Panc1 (cell line): ENCODE data around the gene PARP12.

ENCODE experiments used
- POLR2AphosphoS5 ChIP-seq: IDR thresholded peaks from 2 replicates; pipeline ENCODE4 v1.6.1; 2012; ENCODE audit warnings: mild to moderate bottlenecking, low read depth, low read length, moderate library complexity
- SIN3A ChIP-seq: IDR thresholded peaks from 2 replicates; pipeline ENCODE4 v1.6.1; 2012; ENCODE audit warnings: low read depth, mild to moderate bottlenecking, low read length, moderate library complexity, borderline replicate concordance; ENCODE audit not compliant: insufficient read depth
- TF ChIP-seq, protein P1 (sequence below): fragments of 450-650 bp; IDR thresholded peaks from 2 replicates; pipeline ENCODE4 v1.5.1; 2017; ENCODE audit warnings: mild to moderate bottlenecking
- TF ChIP-seq, protein P2 (sequence below), 2 experiments: IDR thresholded peaks; 2 replicates each; pipeline ENCODE4 v1.6.1; 2011 to 2012; ENCODE audit warnings: low read depth in 2 of 2, control low read depth in 1 of 2, low read length in 1 of 2, mild to moderate bottlenecking in 1 of 2, moderate library complexity in 1 of 2; ENCODE audit not compliant: insufficient read depth in 1 of 2

DNA sequence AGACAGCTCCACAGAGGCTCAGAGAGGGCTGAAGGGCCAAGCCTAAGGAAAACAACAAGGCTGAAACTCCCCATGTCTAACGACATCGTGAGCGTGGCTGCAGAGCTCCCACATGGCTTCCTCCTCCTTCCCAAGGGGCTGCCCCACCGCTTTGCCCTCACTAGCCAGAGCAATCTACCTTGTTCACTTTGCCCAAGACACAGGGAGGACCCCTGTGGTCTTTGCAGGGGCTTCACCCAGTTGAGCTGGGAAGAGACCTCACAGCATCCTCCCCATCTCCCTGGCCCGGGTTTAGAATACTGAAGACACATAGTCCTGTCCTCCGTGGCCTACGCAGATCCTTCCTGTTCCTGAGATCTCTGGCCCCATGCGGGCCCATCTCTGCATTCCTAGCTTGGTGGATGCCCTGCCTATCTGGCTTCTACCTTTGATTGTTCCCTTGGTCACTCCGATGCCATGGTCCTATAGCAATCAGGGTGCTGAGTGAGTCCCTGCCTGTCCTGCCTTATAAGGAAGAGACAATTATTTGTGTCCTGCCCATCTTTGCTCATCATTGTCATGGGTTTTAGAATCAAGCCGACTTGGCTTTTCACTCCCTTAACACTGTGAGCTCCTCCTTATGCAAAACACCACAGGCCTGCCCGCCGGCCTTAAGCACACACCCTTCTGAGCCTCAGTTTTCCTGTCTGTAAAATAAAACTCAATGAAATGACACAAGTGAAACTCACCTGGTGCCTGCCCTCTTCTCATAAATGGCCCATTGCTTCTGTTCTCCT, 73.2 kb downstream of the PARP12 start:
- TF ChIP-seq POLR2AphosphoS5 (no peak), SIN3A (no peak)
- TF ChIP-seq, protein P1, sequence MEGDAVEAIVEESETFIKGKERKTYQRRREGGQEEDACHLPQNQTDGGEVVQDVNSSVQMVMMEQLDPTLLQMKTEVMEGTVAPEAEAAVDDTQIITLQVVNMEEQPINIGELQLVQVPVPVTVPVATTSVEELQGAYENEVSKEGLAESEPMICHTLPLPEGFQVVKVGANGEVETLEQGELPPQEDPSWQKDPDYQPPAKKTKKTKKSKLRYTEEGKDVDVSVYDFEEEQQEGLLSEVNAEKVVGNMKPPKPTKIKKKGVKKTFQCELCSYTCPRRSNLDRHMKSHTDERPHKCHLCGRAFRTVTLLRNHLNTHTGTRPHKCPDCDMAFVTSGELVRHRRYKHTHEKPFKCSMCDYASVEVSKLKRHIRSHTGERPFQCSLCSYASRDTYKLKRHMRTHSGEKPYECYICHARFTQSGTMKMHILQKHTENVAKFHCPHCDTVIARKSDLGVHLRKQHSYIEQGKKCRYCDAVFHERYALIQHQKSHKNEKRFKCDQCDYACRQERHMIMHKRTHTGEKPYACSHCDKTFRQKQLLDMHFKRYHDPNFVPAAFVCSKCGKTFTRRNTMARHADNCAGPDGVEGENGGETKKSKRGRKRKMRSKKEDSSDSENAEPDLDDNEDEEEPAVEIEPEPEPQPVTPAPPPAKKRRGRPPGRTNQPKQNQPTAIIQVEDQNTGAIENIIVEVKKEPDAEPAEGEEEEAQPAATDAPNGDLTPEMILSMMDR: no peak
- TF ChIP-seq, protein P2, sequence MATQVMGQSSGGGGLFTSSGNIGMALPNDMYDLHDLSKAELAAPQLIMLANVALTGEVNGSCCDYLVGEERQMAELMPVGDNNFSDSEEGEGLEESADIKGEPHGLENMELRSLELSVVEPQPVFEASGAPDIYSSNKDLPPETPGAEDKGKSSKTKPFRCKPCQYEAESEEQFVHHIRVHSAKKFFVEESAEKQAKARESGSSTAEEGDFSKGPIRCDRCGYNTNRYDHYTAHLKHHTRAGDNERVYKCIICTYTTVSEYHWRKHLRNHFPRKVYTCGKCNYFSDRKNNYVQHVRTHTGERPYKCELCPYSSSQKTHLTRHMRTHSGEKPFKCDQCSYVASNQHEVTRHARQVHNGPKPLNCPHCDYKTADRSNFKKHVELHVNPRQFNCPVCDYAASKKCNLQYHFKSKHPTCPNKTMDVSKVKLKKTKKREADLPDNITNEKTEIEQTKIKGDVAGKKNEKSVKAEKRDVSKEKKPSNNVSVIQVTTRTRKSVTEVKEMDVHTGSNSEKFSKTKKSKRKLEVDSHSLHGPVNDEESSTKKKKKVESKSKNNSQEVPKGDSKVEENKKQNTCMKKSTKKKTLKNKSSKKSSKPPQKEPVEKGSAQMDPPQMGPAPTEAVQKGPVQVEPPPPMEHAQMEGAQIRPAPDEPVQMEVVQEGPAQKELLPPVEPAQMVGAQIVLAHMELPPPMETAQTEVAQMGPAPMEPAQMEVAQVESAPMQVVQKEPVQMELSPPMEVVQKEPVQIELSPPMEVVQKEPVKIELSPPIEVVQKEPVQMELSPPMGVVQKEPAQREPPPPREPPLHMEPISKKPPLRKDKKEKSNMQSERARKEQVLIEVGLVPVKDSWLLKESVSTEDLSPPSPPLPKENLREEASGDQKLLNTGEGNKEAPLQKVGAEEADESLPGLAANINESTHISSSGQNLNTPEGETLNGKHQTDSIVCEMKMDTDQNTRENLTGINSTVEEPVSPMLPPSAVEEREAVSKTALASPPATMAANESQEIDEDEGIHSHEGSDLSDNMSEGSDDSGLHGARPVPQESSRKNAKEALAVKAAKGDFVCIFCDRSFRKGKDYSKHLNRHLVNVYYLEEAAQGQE (IDR thresholded peaks at IDR 0.05; ENCODE audit: insufficient read depth in 1 of 2, low read depth in 2 of 2, low read length in 1 of 2): no peak
